ENCODE measurements around the gene AKT2.
"Not testable (repeated sequence)": the region's sequence is repeated elsewhere in the genome, so short reads cannot be mapped to it uniquely, and the experiment has no call there.

The AKT2 gene

GRCh38 chr19:40284501-40285352 lies at the start of gene AKT2:
Gene AKT2 (minus strand): TSS chr19:40285345. CDS start chr19:40265267, 20,078 bp downstream.
- TF ChIP-seq, protein P1, sequence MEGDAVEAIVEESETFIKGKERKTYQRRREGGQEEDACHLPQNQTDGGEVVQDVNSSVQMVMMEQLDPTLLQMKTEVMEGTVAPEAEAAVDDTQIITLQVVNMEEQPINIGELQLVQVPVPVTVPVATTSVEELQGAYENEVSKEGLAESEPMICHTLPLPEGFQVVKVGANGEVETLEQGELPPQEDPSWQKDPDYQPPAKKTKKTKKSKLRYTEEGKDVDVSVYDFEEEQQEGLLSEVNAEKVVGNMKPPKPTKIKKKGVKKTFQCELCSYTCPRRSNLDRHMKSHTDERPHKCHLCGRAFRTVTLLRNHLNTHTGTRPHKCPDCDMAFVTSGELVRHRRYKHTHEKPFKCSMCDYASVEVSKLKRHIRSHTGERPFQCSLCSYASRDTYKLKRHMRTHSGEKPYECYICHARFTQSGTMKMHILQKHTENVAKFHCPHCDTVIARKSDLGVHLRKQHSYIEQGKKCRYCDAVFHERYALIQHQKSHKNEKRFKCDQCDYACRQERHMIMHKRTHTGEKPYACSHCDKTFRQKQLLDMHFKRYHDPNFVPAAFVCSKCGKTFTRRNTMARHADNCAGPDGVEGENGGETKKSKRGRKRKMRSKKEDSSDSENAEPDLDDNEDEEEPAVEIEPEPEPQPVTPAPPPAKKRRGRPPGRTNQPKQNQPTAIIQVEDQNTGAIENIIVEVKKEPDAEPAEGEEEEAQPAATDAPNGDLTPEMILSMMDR (conservative IDR thresholded peaks at IDR 0.05; ENCODE audit: low read depth, low read length) = no peak
- DNase-seq (ENCODE audit: low read depth) = no peak
- H3K4me3 ChIP-seq (ENCODE audit: low read length) = peak within 1 kb of the TSS; percentile 93

- DNase-seq (ENCODE audit: low read depth) = not testable (repeated sequence)
Measured at GRCh38 chr19:40333083-40333482, 47.9 kb upstream of the AKT2 start.

GRCh38 chr19:40332669-40333068 lies 47.5 kb upstream of the AKT2 start:
- no peak overlapping the region for H3K4me3 ChIP-seq (ENCODE audit: low read length)
- TF ChIP-seq, protein P1 (conservative IDR thresholded peaks at IDR 0.05; ENCODE audit: low read depth, low read length) = no peak
- no peak for DNase-seq (ENCODE audit: low read depth)

More at GRCh38 chr19:40333083-40333482, 47.9 kb upstream of the AKT2 start:
- H3K4me3 ChIP-seq (ENCODE audit: low read length) = not testable (repeated sequence)

GRCh38 chr19:40331052-40331451 lies 45.9 kb upstream of the AKT2 start:
- no peak overlapping the region for H3K4me3 ChIP-seq (ENCODE audit: low read length)
- no peak for DNase-seq (ENCODE audit: low read depth)
- TF ChIP-seq, protein P1 (conservative IDR thresholded peaks at IDR 0.05; ENCODE audit: low read depth, low read length) = no peak

- TF ChIP-seq, protein P1 (conservative IDR thresholded peaks at IDR 0.05; ENCODE audit: low read depth, low read length) = no peak
- no peak for DNase-seq (ENCODE audit: low read depth)
- H3K4me3 ChIP-seq (ENCODE audit: low read length) = no peak overlapping the region
Measured at GRCh38 chr19:40326201-40326600, 41.1 kb upstream of the AKT2 start.

GRCh38 chr19:40323705-40324104 lies 38.6 kb upstream of the AKT2 start:
- H3K4me3 ChIP-seq (ENCODE audit: low read length) = no peak overlapping the region
- TF ChIP-seq, protein P1 (conservative IDR thresholded peaks at IDR 0.05; ENCODE audit: low read depth, low read length) = no peak
- DNase-seq (ENCODE audit: low read depth) = no peak

DNA sequence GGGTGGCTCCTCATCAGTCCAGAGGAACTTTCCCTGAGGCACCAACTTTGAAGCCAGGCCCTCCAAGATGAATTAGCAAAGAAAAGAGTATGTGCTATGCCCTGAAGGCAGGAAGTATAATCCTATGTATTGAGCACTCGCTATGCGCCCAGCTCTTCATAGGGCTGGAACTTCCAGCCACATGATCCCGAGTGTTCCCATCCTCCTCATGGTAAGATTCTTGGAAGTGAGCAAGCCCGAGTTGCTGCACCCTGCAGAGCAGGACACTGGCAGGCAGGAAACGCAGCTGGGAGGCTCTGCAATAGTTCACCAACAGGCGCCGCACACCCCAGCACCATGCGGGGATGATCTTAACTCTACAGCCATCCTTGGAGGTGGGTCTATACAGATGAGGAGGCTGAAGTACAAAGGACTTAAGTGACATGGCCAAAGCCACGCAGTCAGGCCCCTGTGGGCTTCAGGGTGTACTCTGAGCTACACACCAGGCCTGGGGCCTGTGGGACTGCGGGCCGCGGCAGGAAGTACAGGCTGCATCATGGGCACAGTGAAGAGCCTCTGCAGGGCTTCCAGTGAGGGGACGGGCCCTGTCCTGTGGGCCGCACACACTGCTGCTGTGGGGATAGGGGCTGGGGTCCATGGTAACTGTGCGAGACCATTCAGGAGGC lies 37.9 kb upstream of the AKT2 start:
- TF ChIP-seq, protein P1 (conservative IDR thresholded peaks at IDR 0.05; ENCODE audit: low read depth, low read length) = no peak
- no peak for DNase-seq (ENCODE audit: low read depth)
- H3K4me3 ChIP-seq (ENCODE audit: low read length) = no peak overlapping the region
